Common myeloid progenitor, CD34-positive (primary cell): ENCODE results near the gene MST1R.

Experiments used
- CTCF ChIA-PET: fragments of 350-600 bp; sonication (Branson Sonifier 250); formaldehyde crosslinking; loops from one replicate; lab custom pipeline; 2021; ENCODE audit warnings: antibody characterized with exemption; lab: Charles Lee
- POLR2A ChIA-PET: fragments of 350-600 bp; sonication (Branson Sonifier 250); formaldehyde crosslinking; loops from one replicate; lab custom pipeline; 2021; ENCODE audit warnings: antibody characterized with exemption; lab: Charles Lee
- DNase-seq, 3 donors: peaks; one replicate each; pipeline versions ENCODE4 v3.0.0 to v3.0.0-alpha.2; 2013
- H3K27ac ChIP-seq, 2 experiments: 1 replicate in 1 of 2; 2 replicates in 1 of 2; pipeline ENCODE4 v1.7.0; 2013; ENCODE audit warnings: inconsistent platforms in 2 of 2, low read length in 2 of 2, mild to moderate bottlenecking in 2 of 2, low read depth in 1 of 2, moderate library complexity in 1 of 2; ENCODE audit not compliant: severe bottlenecking in 2 of 2, insufficient read depth in 1 of 2, poor library complexity in 1 of 2
- H3K27me3 ChIP-seq, 5 experiments: replicated peaks in 2 of 5; 1 replicate in 3 of 5; 2 replicates in 2 of 5; pipeline versions ENCODE4 v1.6.1 to v1.7.0; 2013; ENCODE audit warnings: low read length in 4 of 5, mild to moderate bottlenecking in 2 of 5, moderate library complexity in 2 of 5, inconsistent platforms in 1 of 5; ENCODE audit not compliant: insufficient read depth in 5 of 5, control insufficient read depth in 4 of 5
- H3K36me3 ChIP-seq, 4 experiments: 1 replicate in 2 of 4; 2 replicates in 2 of 4; pipeline versions ENCODE4 v1.6.1 to v1.7.0; 2013; ENCODE audit warnings: low read length in 3 of 4, control low read depth in 1 of 4, mild to moderate bottlenecking in 1 of 4; ENCODE audit not compliant: control insufficient read depth in 4 of 4, insufficient read depth in 4 of 4
- H3K4me1 ChIP-seq, 4 experiments: 1 replicate in 3 of 4; 2 replicates in 1 of 4; pipeline versions ENCODE4 v1.6.1 to v1.7.1; 2013; ENCODE audit warnings: low read length in 3 of 4, mild to moderate bottlenecking in 3 of 4, control low read depth in 1 of 4, inconsistent platforms in 1 of 4, moderate library complexity in 1 of 4; ENCODE audit not compliant: control insufficient read depth in 4 of 4, insufficient read depth in 4 of 4; ENCODE audit errors: control extremely low read depth in 1 of 4
- H3K4me3 ChIP-seq, 7 experiments: 1 replicate in 4 of 7; 2 replicates in 3 of 7; pipeline versions ENCODE4 v1.5.1 to v1.7.0; 2013; ENCODE audit warnings: mild to moderate bottlenecking in 7 of 7, low read length in 6 of 7, moderate library complexity in 6 of 7, inconsistent platforms in 2 of 7, low read depth in 2 of 7, control low read depth in 1 of 7; ENCODE audit not compliant: insufficient read depth in 4 of 7, control insufficient read depth in 1 of 7; ENCODE audit errors: extremely low read depth in 1 of 7
- H3K9me3 ChIP-seq, 5 experiments: 1 replicate in 4 of 5; 2 replicates in 1 of 5; pipeline versions ENCODE4 v1.6.1 to v1.7.1; 2013; ENCODE audit warnings: low read length in 4 of 5, mild to moderate bottlenecking in 2 of 5, inconsistent platforms in 1 of 5, low read depth in 1 of 5, moderate library complexity in 1 of 5; ENCODE audit not compliant: control insufficient read depth in 4 of 5, insufficient read depth in 2 of 5; ENCODE audit errors: control extremely low read depth in 1 of 5
- WGBS: methylation state at CpG from one replicate; pipeline ENCODE4 v1.1.5; 2013; ENCODE audit not compliant: insufficient coverage; 5-methylcytosine and 5-hydroxymethylcytosine counted together

MST1R gene

GRCh38 chr3:49859576-49860305 is 43.9 kb downstream of the MST1R start:
- H3K4me1 ChIP-seq, result peaks cover 3 to 20% (median 14%) of the 10 kb centered on the region in 4 experiments
- POLR2A ChIA-PET, result no interaction called here
- H3K4me3 ChIP-seq, result no peak overlapping the region
- H3K36me3 ChIP-seq, result no peaks in the 10 kb centered on the region
- H3K27ac ChIP-seq, result no peak overlapping the region
- no peak for DNase-seq
- 100% methylated on average over 6 of the region's 12 CpGs for WGBS
- H3K27me3 ChIP-seq, result peaks cover 0 to 20% (median 10%) of the 10 kb centered on the region in 5 experiments
- H3K9me3 ChIP-seq, result no peaks in the 10 kb centered on the region
- CTCF ChIA-PET, result no interaction called here

DNA sequence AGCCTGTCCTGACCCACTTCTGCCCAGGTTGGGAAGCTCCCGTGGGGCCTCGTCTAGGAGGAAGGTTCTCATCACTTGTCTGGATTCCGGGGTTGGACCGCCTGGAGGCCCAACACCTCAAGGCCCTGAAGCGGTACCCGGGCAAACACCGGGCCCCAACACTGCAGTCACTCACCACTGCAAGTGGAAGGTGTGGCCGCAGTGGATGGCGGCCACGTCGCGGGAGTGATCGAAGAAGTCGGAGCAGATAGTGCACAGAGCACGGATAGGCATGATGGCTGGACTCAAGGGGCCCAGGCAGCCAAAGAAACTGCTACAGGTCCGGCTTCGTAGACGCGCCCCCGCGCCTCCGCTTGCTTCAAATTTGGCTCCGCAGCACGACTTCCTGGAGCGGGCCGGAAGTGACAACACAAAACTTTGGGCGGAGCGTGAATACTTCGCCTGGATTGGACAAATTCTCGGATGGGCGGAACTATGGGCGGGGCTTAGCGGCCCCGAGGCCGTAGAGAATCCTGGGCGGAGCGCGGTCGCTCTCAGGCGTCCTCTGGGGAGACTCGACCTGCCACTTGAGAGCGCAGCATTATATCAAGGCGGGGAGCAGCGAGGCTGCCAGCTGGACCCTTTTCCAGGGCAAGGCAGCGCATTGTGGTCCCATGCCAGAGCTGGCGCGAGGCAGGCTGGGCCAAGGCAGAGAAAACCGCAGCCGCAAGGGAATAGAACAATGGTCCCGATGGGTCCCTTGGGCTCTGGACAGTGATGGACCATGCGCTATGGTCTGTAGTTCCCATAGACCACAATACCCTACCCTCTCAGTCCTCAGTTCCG is 47.3 kb downstream of the MST1R start, which contains the start of gene TRAIP:
Gene TRAIP, minus strand, starts transcription at position 384 of the 825 bp plus-strand sequence. Its CDS starts 111 bp downstream, at position 273.
- peaks cover 3 to 20% (median 14%) of the 10 kb centered on the region in 4 experiments for H3K4me1 ChIP-seq
- H3K27ac ChIP-seq, result peak within 1 kb of the TSS; percentile 10 to 67
- no peaks in the 10 kb centered on the region for H3K9me3 ChIP-seq
- DNase-seq, result peak; percentile 93 to 96 (median 96)
- CTCF ChIA-PET, result interaction anchor here (0.9 to 3.3 kb wide), 12 partner anchors 10 to 70 kb away, joined by 3 to 16 read pairs (median 5); partner anchors contain the start of gene IP6K1
- H3K36me3 ChIP-seq, result no peaks in the 10 kb centered on the region
- WGBS, result 5% methylated on average over 52 of the region's 52 CpGs
- POLR2A ChIA-PET, result no interaction called here
- no peaks in the 10 kb centered on the region for H3K27me3 ChIP-seq
- peak within 1 kb of the TSS; percentile 68 to 90 (median 76) for H3K4me3 ChIP-seq

GRCh38 chr3:49855662-49856061 is 48.0 kb downstream of the MST1R start:
- CTCF ChIA-PET, result interaction anchor here (1.1 to 3.3 kb wide), 7 partner anchors 10 to 50 kb away, joined by 3 to 16 read pairs (median 6); no protein-coding TSS in a partner anchor
- peaks cover 3 to 20% (median 14%) of the 10 kb centered on the region in 4 experiments for H3K4me1 ChIP-seq
- POLR2A ChIA-PET, result no interaction called here
- peak overlapping the region; percentile 10 to 67 for H3K27ac ChIP-seq
- WGBS, result 62% methylated on average over 2 of the region's 5 CpGs
- H3K27me3 ChIP-seq, result no peaks in the 10 kb centered on the region
- no peaks in the 10 kb centered on the region for H3K36me3 ChIP-seq
- no peak for DNase-seq
- peak overlapping the region in 6 of 7 experiments; percentile 71 to 90 (median 78) for H3K4me3 ChIP-seq
- H3K9me3 ChIP-seq, result no peaks in the 10 kb centered on the region

DNA sequence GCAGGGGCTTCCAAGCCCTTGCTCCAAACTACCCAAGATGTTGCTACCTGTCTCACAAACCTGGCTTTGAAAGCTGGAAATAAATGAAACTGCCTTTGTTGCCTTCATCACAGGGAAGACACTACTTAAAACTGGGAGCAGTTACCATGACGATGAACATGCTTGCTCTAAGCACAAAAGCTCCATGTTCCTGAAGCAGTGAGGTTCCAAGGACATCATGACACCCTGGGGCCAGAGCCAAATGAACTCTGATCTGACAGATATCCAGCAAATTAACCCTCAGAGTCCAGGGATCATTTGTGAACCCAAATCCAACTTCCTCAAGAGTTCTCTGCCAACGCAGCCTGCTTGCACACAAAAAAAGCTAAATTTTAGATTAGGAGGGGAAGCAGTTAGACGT is 58.0 kb downstream of the MST1R start:
- WGBS, result 90% methylated on average over 1 of the region's 3 CpGs
- ChIA-PET CTCF (interaction anchor here (0.9 to 29.0 kb wide), 10 partner anchors 8 to 98 kb away, joined by 3 to 807 read pairs (median 4); partner anchors contain the start of genes CDHR4, INKA1 and UBA7), POLR2A (no interaction called here)
- H3K4me3 ChIP-seq, result no peak overlapping the region
- no peak for DNase-seq
- H3K27ac ChIP-seq, result no peak overlapping the region
- no peaks in the 10 kb centered on the region for H3K27me3 ChIP-seq
- H3K36me3 ChIP-seq, result peaks cover 0 to 61% (median 30%) of the 10 kb centered on the region in 4 experiments
- no peaks in the 10 kb centered on the region for H3K9me3 ChIP-seq
- peaks cover 0 to 8% (median 2%) of the 10 kb centered on the region in 4 experiments for H3K4me1 ChIP-seq

DNA sequence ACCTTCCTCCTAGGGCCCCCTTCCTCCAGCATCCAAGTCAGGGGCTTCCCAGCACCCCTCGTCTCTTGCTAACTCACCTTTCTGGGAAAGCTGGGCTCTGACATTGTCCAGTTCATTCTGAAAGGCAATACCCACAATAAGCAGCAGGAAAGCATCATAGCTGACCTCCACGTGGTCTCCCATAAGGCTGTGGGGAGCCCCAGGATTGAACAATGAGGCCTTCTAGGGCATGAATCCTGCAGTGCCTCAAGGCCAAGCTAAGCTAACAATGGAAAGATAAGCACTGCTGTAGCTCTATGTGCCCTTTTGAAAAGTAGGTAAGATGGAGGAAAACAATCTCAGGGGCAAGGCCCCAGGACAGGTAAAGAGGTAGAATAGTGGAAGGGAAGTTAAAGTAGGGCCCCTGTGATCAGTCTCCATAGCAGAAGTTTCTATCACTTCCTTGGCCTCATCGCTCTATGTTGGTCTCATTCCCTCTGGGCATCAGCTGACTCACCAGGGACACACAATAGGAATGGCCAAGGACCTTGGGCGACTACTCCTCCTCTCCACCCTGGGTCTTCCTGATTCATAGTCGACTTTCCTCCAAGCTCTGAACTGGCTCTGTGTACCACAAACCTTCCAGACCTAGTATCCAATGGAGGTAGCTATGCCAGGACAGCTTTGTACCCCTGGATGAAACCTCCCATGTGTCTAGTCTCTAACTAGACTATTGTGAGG is 59.0 kb downstream of the MST1R start:
- no peaks in the 10 kb centered on the region for H3K27me3 ChIP-seq
- POLR2A ChIA-PET, result interaction anchor here (0.6 kb wide), 1 partner anchor 47 kb away, joined by 4 read pairs; no protein-coding TSS in a partner anchor
- DNase-seq, result no peak
- H3K4me3 ChIP-seq, result no peak overlapping the region
- no peaks in the 10 kb centered on the region for H3K9me3 ChIP-seq
- no peak overlapping the region for H3K27ac ChIP-seq
- H3K36me3 ChIP-seq, result peaks cover 0 to 68% (median 30%) of the 10 kb centered on the region in 4 experiments
- H3K4me1 ChIP-seq, result peaks cover 0 to 9% (median 2%) of the 10 kb centered on the region in 4 experiments
- CTCF ChIA-PET, result interaction anchor here (0.6 to 29.0 kb wide), 15 partner anchors 8 to 97 kb away, joined by 3 to 807 read pairs (median 4); partner anchors contain the start of genes CDHR4, INKA1 and UBA7
- WGBS, result 83% methylated on average over 4 of the region's 5 CpGs

DNA sequence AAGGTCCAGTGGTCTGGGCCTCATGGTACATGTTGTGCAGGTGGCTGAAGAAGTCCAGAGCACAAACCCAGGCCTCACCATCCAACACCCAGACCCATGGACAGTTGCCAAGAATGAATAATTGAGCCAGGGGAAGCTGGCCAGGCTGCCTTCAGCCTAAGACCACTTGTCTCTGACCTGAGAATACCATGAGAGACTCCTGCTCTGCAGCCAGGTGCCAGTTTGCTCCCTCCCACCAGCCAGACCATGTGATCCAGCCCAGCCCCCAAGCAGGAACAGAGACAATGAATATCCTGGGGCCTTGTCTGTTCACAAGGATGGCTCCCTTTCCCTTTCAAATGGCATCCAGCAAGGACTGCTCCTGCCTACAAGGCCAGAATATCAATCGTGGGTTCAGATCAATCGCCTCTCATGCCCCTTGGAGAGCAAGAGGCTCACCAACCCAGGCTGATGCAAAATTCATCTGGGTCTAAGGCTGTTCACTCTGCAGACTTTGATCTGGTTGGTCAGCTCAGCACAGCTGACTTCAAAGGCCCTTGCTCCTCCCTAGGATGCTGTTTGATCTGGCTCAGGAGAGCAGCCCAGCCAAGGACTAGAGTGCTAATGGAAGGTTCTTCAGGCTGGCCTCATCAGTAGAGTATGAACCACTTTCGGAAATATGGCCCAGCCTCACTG is 60.7 kb downstream of the MST1R start:
- POLR2A ChIA-PET, result interaction anchor here (0.6 to 6.6 kb wide), 2 partner anchors 39 to 106 kb away, joined by 5 to 111 read pairs; partner anchors contain the start of gene INKA1
- WGBS, result 85% methylated on average over 2 of the region's 3 CpGs

More for the DNA sequence above, 60.7 kb downstream of the MST1R start:
- CTCF ChIA-PET, result interaction anchor here (1.1 to 29.0 kb wide), 9 partner anchors 12 to 123 kb away, joined by 3 to 807 read pairs (median 26); partner anchors contain the start of genes AMIGO3, CDHR4, INKA1 and TRAIP
- Histone ChIP-seq H3K36me3 (peaks cover 0 to 75% (median 30%) of the 10 kb centered on the region in 4 experiments), H3K9me3 (no peaks in the 10 kb centered on the region), H3K27ac (no peak overlapping the region), H3K27me3 (no peaks in the 10 kb centered on the region), H3K4me3 (no peak overlapping the region), H3K4me1 (peaks cover 0 to 13% (median 6%) of the 10 kb centered on the region in 4 experiments)
- DNase-seq, result no peak
